Prostate gland (tissue), 2 donors: ENCODE measurements around the gene MAML3. TPM values are rescaled to one million over a fixed set of nuclear protein-coding genes. Genes with fewer than 3 reads are reported as not detected.

Experiments
- DNase-seq: peaks from one replicate; pipeline ENCODE4 v3.0.0-alpha.2; 2019; ENCODE audit warnings: low spot score
- H3K27ac ChIP-seq, 2 donors: fragments of 200-600 bp; sonication (generic); 2 replicates each; pipeline ENCODE4 v1.5.1; 2017 to 2019
- H3K27me3 ChIP-seq: fragments of 200-600 bp; sonication (generic); replicated peaks from 2 replicates; pipeline ENCODE4 v1.5.1; 2019; ENCODE audit not compliant: insufficient read depth
- H3K36me3 ChIP-seq, 2 donors: fragments of 200-600 bp; sonication (generic); 1 replicate in 1 of 2; 2 replicates in 1 of 2; pipeline versions ENCODE4 v1.5.1 to v1.8.1; 2017 to 2019
- H3K4me1 ChIP-seq: fragments of 200-600 bp; sonication (generic); replicated peaks from 2 replicates; pipeline ENCODE4 v1.5.1; 2019
- H3K4me3 ChIP-seq, 2 donors: fragments of 200-600 bp; sonication (generic); 2 replicates each; pipeline ENCODE4 v1.5.1; 2017 to 2019
- H3K9me3 ChIP-seq: fragments of 200-600 bp; sonication (generic); 2 replicates; pipeline ENCODE4 v1.5.1; 2017
- POLR2A ChIP-seq: fragments of 450-650 bp; IDR thresholded peaks from one replicate; pipeline ENCODE4 v1.6.1; 2016; ENCODE audit warnings: antibody characterized with exemption, mild to moderate bottlenecking
- POLR2AphosphoS5 ChIP-seq: sonication (generic); formaldehyde crosslinking; IDR thresholded peaks from one replicate; pipeline ENCODE4 v1.6.1; 2017; ENCODE audit warnings: antibody characterized with exemption
- WGBS: methylation state at CpG from one replicate; pipeline ENCODE4 v1.1.5; 2018; 5-methylcytosine and 5-hydroxymethylcytosine counted together
- intact Hi-C: fragments of 100-400 bp; cut with DNase I; formaldehyde crosslinking; loops from one replicate; pipeline ENCODE4 v1.14.2; 2022
- total RNA-seq, 2 donors: library from RNA; depleted of rRNA; stranded (reverse); fragments of >200 nt; gene quantifications; one replicate each; pipeline ENCODE4 v1.1.0, GENCODE V29; 2016
- TF ChIP-seq, protein P1 (sequence below), 4 experiments: fragments of 200-600 bp in 2 of 4; fragments of 450-650 bp in 2 of 4; sonication (generic) in 2 of 4; IDR thresholded peaks; 1 replicate in 3 of 4; 2 replicates in 1 of 4; pipeline ENCODE4 v1.5.1; 2016 to 2019; ENCODE audit warnings: antibody characterized with exemption in 4 of 4, mild to moderate bottlenecking in 2 of 4, moderate library complexity in 2 of 4

Gene MAML3
- total RNA-seq, 2 donors from 2014 or later = 15.0 to 30.6 TPM

DNA sequence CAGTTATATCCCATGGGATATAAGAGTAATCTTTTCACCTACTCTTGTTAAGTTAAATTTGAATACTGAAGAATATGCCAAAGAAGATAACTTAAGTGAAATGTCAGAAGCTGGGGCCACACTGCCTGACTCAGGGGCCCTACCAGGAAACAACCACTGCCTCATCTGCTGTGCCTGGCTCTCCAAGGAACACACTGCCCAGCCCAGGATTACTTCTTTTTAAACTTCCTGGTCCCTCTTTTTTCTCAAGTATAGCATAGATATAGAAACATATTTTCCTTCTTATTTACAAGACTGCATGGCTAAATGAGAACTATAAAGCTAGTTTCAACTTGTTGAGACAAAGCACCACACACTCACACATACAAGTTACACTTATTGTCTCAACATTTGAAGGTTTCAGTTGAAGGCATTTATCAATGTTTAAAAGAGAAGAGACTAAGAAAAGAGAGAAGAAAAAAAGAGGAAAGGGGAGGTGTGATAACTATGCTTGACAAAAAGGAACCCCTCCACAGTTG lies 45.2 kb downstream of the MAML3 start:
- no peak for DNase-seq
- H3K9me3 ChIP-seq = no peaks in the 10 kb centered on the region
- H3K27me3 ChIP-seq = no peaks in the 10 kb centered on the region
- TF ChIP-seq POLR2AphosphoS5 (no peak), POLR2A (no peak)
- TF ChIP-seq, protein P1, sequence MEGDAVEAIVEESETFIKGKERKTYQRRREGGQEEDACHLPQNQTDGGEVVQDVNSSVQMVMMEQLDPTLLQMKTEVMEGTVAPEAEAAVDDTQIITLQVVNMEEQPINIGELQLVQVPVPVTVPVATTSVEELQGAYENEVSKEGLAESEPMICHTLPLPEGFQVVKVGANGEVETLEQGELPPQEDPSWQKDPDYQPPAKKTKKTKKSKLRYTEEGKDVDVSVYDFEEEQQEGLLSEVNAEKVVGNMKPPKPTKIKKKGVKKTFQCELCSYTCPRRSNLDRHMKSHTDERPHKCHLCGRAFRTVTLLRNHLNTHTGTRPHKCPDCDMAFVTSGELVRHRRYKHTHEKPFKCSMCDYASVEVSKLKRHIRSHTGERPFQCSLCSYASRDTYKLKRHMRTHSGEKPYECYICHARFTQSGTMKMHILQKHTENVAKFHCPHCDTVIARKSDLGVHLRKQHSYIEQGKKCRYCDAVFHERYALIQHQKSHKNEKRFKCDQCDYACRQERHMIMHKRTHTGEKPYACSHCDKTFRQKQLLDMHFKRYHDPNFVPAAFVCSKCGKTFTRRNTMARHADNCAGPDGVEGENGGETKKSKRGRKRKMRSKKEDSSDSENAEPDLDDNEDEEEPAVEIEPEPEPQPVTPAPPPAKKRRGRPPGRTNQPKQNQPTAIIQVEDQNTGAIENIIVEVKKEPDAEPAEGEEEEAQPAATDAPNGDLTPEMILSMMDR (IDR thresholded peaks at IDR 0.05) = no peak
- intact Hi-C loops = no loop called here
- H3K27ac ChIP-seq = no peak overlapping the region
- no peaks in the 10 kb centered on the region for H3K36me3 ChIP-seq
- H3K4me1 ChIP-seq = no peaks in the 10 kb centered on the region
- H3K4me3 ChIP-seq = no peak overlapping the region

DNA sequence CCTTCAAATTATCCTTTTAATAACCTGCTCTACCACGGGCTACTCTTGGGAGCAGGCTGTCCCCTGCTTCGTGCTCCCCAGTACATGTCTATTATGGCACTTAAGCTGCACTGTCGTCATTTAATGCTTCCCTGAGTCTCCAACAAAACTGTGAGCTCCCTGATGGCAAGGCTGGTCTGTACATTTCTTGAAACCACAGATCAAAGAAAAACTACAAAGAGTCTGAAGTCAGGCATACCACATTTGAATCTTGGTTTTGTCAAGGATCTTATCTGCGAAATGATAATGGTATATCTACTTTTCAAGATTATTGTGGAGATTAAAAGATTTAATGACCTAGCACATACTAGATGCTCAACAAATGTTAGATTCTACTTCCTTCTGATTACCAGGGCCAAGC lies 45.7 kb downstream of the MAML3 start:
- H3K36me3 ChIP-seq = no peaks in the 10 kb centered on the region
- no peaks in the 10 kb centered on the region for H3K9me3 ChIP-seq
- no peak for DNase-seq
- no peak overlapping the region for H3K4me3 ChIP-seq
- H3K27me3 ChIP-seq = no peaks in the 10 kb centered on the region
- 70% methylated on average over 4 of the region's 4 CpGs for WGBS
- no peaks in the 10 kb centered on the region for H3K4me1 ChIP-seq
- no peak overlapping the region for H3K27ac ChIP-seq
- TF ChIP-seq POLR2A (no peak), POLR2AphosphoS5 (no peak)
- TF ChIP-seq, protein P1 (IDR thresholded peaks at IDR 0.05) = no peak
- intact Hi-C loops = no loop called here

DNA sequence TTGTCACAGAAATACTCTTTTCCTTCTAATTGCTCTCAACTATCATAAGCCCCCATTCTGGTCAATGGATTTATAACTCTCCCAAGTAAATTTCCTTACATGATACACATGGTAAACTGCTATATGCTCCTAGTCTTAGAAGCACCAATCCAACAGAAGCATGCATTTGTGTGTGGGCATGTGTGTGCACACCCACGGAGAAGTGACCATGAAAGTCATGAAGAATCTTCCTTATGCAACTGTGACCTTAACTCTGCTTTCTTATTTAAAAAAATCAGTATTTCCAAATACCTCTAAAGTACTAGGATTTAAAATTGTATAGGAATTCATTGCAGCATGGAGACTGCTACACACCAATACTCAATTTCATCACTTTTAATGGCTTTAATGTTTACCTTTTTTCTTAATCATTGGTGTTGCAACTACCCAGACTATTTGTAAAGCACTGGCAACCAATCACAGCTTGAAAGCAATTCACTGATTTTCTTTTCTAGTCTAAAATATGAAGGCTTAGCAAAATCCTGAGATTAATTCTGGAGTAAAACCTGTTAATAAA lies 47.6 kb downstream of the MAML3 start:
- TF ChIP-seq POLR2A (no peak), POLR2AphosphoS5 (no peak)
- TF ChIP-seq, protein P1 (IDR thresholded peaks at IDR 0.05) = no peak
- H3K9me3 ChIP-seq = no peaks in the 10 kb centered on the region
- no peaks in the 10 kb centered on the region for H3K27me3 ChIP-seq
- no peaks in the 10 kb centered on the region for H3K4me1 ChIP-seq
- H3K27ac ChIP-seq = no peak overlapping the region
- no peaks in the 10 kb centered on the region for H3K36me3 ChIP-seq
- intact Hi-C loops = no loop called here
- no peak overlapping the region for H3K4me3 ChIP-seq
- DNase-seq = no peak
- 67% methylated on average over 1 of the region's 1 CpG for WGBS

DNA sequence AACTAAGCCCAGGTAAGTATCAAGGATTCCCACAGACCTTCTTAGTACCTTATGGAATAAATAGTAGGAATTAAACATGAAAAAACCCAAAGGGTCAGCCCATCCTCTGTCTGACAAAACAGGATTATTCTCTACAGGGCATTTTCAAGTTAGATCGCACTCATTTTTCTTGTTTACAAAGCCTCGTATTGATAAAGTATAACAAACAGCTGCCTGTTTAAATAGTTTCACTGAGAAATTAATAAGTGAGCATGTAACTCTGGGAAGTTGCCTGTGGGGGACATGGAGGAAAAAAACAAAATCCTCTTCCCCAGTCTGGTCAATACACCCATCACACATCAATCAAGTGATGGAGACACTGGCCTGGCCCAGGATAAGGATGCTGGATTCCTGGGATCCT lies 48.5 kb downstream of the MAML3 start:
- WGBS = 70% methylated on average over 2 of the region's 2 CpGs
- intact Hi-C loops = no loop called here
- no peaks in the 10 kb centered on the region for H3K4me1 ChIP-seq
- no peaks in the 10 kb centered on the region for H3K27me3 ChIP-seq
- TF ChIP-seq, protein P1 (IDR thresholded peaks at IDR 0.05) = no peak
- TF ChIP-seq POLR2AphosphoS5 = no peak
- TF ChIP-seq POLR2A = no peak
- no peak overlapping the region for H3K4me3 ChIP-seq
- H3K27ac ChIP-seq = no peak overlapping the region
- H3K9me3 ChIP-seq = no peaks in the 10 kb centered on the region
- H3K36me3 ChIP-seq = no peaks in the 10 kb centered on the region
- DNase-seq = no peak

DNA sequence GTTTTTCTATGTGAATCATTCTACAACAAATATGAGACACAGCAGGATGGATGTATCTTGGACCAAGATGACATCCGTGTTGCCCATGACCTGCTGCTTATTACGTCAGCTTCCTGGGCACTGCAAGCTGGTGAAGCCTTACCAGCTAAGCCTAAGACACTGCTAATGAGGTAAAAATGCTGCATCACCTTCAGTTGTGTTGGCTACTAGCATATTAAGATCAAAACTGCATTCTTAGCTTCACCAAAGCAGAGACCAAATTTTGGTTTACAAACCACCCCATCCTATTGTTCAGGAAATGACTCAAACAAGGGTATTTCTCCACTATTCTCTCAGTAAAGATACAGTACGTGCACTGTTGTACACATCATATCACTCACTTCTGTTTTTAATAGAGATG lies 50.3 kb downstream of the MAML3 start:
- intact Hi-C loops = no loop called here
- 84% methylated on average over 3 of the region's 3 CpGs for WGBS
- Histone ChIP-seq H3K27ac (no peak overlapping the region), H3K4me3 (no peak overlapping the region), H3K4me1 (no peaks in the 10 kb centered on the region), H3K36me3 (no peaks in the 10 kb centered on the region), H3K27me3 (no peaks in the 10 kb centered on the region), H3K9me3 (no peaks in the 10 kb centered on the region)
- no peak for DNase-seq
- TF ChIP-seq, protein P1 (IDR thresholded peaks at IDR 0.05) = no peak
- TF ChIP-seq POLR2AphosphoS5 (no peak), POLR2A (no peak)
